Kidney capillary endothelial cell (primary cell): ENCODE data around the gene AANAT.
A peak's percentile ranks its signal among the peaks of the same experiment; 100 is the strongest.

Experiments
- DNase-seq: peaks from one replicate; pipeline ENCODE4 v3.0.0-alpha.2; 2018; ENCODE audit warnings: low spot score

Gene AANAT

GRCh38 chr17:76468634-76469010 lies 1.2 kb downstream of the AANAT start:
- DNase-seq = no peak

- no peak for DNase-seq
Observed at GRCh38 chr17:76469076-76469990, 1.9 kb downstream of the AANAT start.

- DNase-seq = no peak
Observed at GRCh38 chr17:76469991-76470739, 2.8 kb downstream of the AANAT start.

- no peak for DNase-seq
Observed at GRCh38 chr17:76471498-76472257, 4.3 kb downstream of the AANAT start.

GRCh38 chr17:76472258-76472645 lies 4.8 kb downstream of the AANAT start:
- no peak for DNase-seq

- no peak for DNase-seq
Observed at GRCh38 chr17:76472726-76473125, 5.3 kb downstream of the AANAT start.

- no peak for DNase-seq
Observed at GRCh38 chr17:76473541-76473985, 6.2 kb downstream of the AANAT start.

GRCh38 chr17:76474238-76474637 lies 6.8 kb downstream of the AANAT start:
- DNase-seq = no peak

- DNase-seq = no peak
Observed at GRCh38 chr17:76474894-76475293, 7.5 kb downstream of the AANAT start.

GRCh38 chr17:76475302-76475701 lies 7.9 kb downstream of the AANAT start:
- no peak for DNase-seq

- DNase-seq = no peak
Observed at GRCh38 chr17:76476736-76477135, 9.3 kb downstream of the AANAT start.

- no peak for DNase-seq
Observed at GRCh38 chr17:76477576-76477975, 10.2 kb downstream of the AANAT start.

- DNase-seq = no peak
Observed at GRCh38 chr17:76478097-76478496, 10.7 kb downstream of the AANAT start.

GRCh38 chr17:76478730-76479514 lies 11.5 kb downstream of the AANAT start:
- no peak for DNase-seq

- DNase-seq = no peak
Observed at GRCh38 chr17:76479515-76480060, 12.2 kb downstream of the AANAT start.

- DNase-seq = no peak
Observed at GRCh38 chr17:76480632-76481031, 13.2 kb downstream of the AANAT start.

GRCh38 chr17:76481071-76481655 lies 13.8 kb downstream of the AANAT start:
- no peak for DNase-seq

GRCh38 chr17:76484228-76484725 lies 16.9 kb downstream of the AANAT start:
- DNase-seq = no peak

GRCh38 chr17:76485569-76485968 lies 18.2 kb downstream of the AANAT start:
- DNase-seq = peak; percentile 59

GRCh38 chr17:76487451-76488192 lies 20.2 kb downstream of the AANAT start:
- DNase-seq = no peak
